NCI-H1048 (cell line): ENCODE results near the gene ZDHHC12.
A peak's percentile ranks its signal among the peaks of the same experiment; 100 is the strongest.
"Not testable (repeated sequence)": the region's sequence is repeated elsewhere in the genome, so short reads cannot be mapped to it uniquely, and the experiment has no call there.

Experiments
- DNase-seq: peaks from one replicate; lab custom pipeline; 2025; lab: John Stamatoyannopoulos, UW

The ZDHHC12 gene

DNA sequence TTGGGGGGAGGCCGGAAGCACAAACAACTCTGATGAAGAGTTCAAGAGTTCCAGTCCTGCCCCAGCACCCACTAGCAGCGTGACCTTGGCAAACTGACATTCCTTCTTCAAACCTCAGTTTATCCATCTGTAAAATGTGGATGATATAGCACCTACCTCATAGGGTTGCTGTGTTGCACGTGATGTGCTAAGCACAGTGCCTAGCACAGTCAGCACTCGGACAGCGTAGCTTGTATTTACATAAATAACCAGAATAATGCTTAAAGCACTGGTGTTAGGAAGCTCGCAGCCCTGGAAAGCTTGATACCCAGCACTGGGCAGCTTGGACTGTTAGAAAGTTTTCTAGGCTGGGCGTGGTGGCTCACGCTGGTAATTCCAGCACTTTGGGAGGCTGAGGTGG, 16.5 kb downstream of the ZDHHC12 start:
- no peak for DNase-seq

- DNase-seq: no peak
Measured at GRCh38 chr9:128706671-128707381, 17.1 kb downstream of the ZDHHC12 start.

- no peak for DNase-seq
Measured at GRCh38 chr9:128706045-128706444, 17.9 kb downstream of the ZDHHC12 start.

DNA sequence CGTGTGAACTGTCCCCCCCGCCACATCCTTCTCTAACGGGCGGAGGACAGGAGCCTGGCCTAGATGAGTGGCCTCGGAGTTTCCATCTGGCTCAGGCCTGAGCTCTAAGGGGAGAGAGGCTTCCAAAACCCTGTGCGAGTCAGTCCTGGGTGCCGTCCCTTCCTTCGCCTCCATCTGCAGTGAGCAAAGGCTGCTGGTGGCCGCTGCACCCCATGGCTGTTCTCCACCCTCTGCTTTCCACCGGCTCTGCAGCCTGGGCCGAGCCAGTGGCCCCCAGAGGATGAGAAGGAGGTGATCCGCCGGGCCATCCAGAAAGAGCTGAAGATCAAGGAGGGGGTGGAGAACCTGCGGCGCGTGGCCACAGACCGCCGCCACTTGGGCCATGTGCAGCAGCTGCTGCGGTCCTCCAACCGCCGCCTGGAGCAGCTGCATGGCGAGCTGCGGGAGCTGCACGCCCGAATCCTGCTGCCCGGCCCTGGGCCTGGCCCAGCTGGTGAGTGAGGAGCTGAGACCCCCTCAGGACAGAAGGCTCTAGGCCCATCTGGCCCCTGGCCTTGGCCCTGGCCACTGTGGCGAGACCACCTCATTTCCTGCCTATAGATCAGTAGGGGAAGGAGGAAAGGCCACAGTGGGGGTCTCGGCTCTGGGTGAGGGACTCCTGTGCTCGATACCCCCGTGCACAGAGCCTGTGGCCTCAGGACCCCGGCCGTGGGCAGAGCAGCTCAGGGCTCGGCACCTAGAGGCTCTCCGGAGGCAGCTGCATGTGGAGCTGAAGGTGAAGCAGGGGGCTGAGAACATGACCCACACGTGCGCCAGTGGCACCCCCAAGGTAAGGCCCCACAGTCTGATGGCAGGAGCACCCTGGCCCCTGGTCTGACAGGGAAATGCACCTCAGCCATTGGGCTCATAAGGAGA, 18.6 kb downstream of the ZDHHC12 start:
- no peak for DNase-seq

- DNase-seq: no peak
Measured at GRCh38 chr9:128704356-128704670, 19.6 kb downstream of the ZDHHC12 start.

DNA sequence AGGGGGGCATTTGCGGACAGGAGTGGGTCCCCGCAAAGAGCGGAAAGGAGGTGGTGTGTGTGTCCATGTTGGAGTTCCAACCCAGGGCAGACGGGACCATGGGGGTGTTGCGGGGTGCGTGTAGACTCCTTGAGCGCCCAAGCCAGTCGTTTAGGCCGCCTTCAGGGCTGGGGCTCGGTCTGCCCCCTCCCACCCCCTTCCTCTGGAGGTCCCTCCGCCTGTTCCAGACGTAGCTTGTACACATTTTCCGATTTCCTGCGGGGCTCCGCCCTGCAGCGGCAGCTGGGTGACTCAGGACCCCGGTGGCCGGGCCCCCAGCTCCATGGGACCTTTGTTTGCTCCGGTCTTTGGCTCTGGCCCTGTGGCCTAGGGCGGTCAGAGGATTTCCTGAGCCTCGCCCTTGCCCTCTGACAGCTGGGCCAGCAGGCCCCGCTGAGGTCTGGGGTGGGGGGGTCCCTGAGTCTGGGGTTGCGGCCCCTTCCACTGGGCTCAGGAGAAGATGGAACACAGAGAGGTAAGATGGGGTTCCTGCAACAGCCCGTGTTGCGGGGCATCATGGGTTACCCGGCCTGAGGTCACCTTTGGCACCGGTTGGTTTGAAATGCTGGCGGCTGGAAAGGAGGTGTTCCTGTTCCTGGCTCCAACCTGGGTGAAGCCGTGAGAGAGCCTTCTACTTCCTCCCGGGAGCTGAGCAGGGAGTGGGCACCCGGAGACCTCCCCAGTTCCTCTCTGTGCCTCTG, 20.1 kb downstream of the ZDHHC12 start:
- DNase-seq: no peak

GRCh38 chr9:128702949-128703615, 20.8 kb downstream of the ZDHHC12 start:
- DNase-seq: no peak

- peak; percentile 75 for DNase-seq
Measured at GRCh38 chr9:128702445-128702948, 21.4 kb downstream of the ZDHHC12 start, which contains the start of gene PKN3. TSS of gene PKN3 (plus strand) at chr9:128702503. CDS start at chr9:128702916, 413 bp downstream.

GRCh38 chr9:128701227-128701854, 22.6 kb downstream of the ZDHHC12 start:
- DNase-seq: no peak

- DNase-seq: not testable (repeated sequence)
Measured at GRCh38 chr9:128699096-128699795, 24.7 kb downstream of the ZDHHC12 start.

DNA sequence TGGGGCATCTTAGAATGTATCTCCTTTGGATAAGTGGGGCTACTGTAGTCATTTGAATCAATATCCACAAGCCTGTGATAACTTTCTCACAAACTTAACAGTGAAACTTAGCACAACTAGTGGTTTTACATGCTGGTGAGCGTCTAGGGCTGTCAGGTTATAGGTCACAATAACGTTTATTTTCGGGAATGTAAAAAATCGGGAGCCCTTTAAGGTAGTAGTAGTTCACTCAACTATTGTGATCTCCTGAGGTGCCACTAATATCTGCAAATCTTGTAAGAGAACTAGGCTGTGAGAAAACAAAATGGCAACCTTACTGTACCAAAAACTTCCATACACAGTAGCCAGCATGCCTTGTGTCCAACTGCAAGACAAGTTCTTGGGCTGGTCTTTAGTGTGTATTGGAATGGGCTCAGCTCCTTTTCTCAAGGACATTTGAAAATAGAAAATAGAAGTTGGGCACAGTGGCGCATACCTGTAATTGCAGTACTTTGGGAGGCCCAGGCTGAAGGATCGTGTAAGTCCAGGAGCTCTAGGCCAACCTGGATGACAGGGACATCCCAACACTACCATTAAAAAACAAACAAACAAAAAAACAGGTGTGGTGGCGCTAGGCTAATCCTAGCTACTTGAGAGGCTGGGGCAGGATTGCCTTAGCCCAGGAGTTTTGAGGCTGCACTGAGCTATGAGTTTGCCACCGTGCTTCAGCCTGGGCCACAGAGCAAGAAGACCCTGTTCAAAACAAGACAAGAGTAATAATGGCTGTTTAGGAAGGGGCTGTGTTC, 26.8 kb downstream of the ZDHHC12 start:
- DNase-seq: no peak

GRCh38 chr9:128694344-128694743, 29.6 kb downstream of the ZDHHC12 start:
- DNase-seq: no peak

- not testable (repeated sequence) for DNase-seq
Measured at GRCh38 chr9:128693738-128694137, 30.2 kb downstream of the ZDHHC12 start.

DNA sequence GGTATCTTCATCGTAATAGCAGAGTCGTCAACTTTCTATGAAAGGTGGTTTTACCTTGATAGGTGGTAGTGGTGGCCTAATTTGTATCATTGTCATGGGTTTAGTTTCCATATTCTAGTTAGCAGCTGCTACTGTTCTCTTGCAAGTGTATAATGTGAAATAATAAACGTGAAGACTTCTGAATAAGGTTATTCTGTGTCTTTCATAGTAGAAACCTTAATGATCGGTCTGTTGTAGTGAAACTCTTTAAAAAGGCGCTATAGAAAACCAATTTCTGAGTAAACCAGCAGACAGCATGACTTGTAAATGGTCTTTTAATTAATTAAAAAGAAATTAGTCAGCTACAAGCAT, 33.3 kb downstream of the ZDHHC12 start:
- no peak for DNase-seq

DNA sequence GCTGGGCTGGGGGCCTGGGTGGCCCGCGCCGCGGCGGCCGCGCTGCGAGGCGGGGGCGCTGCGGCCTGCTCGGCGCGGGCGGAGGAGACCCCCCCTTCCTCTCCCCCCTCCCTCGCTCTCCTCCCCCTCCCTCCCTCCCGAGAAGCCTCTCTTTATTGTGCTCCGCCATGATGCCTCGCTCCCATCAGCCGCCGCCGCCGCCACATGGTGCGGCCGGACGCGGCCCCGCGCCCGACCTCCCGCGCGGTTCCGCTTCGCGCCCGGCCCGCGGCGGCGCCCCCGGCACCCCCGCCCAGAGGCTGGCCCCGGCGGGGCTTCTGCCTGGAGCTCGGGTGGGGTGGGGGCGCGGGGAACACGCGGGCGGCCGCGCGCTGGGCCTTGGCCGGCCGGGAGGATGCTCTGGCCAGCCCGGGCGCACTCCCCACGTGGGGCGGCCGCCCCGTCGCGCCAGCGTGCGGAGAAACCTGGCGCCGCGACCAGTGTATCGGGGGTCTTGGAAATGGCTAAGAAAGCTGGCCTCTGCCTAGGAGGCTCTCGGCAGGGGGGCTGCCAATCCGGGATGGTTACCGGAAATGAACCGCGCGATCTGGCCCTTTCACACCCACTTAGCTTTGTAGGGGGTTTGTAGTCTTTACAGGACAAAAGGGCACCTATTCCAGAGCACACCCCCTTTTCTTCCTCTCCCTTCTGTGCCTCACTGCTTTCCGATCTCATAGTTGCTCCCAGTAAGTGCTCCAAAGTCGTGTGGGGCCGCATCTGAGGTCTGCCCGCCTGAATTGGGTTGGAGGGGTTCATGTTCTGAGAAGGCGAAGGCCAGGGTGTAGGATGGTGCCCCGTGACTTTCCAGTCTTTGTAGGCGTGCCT, 33.9 kb downstream of the ZDHHC12 start:
- no peak for DNase-seq

GRCh38 chr9:128689293-128689774, 34.6 kb downstream of the ZDHHC12 start:
- no peak for DNase-seq

GRCh38 chr9:128688501-128689292, 35.2 kb downstream of the ZDHHC12 start, which contains the start of gene SET:
TSS of gene SET (plus strand) at chr9:128689222. CDS start at chr9:128689583, 361 bp downstream.
- peak; percentile 90 for DNase-seq

GRCh38 chr9:128687453-128687852, 36.5 kb downstream of the ZDHHC12 start:
- no peak for DNase-seq
